ENCODE measurements around the gene FAM83D. TPM values are rescaled to one million over a fixed set of nuclear protein-coding genes. Genes with fewer than 3 reads are reported as not detected.

FAM83D gene
- total and polyA plus RNA-seq, 8 donors: 0.06 to 0.38 (median 0.22) TPM; not detected in 1

DNA sequence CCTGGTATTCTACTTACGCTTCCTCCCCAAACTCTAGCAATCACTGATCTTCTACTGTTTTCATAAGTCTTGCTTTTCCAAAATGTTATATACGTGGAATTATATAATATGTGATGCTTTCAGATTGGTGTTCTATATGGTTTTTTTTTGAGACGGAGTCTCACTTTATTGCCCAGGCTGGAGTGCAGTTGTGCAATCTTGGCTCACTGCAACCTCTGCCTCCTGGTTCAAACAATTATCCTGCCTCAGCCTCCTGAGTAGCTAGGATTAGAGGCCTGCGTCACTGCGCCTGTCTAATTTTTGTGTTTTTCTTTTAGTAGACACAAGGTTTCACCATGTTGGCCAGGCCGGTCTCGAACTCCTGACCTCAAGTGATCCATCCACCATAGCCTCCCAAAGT, 10.9 kb upstream of the FAM83D start:
- intact Hi-C loops (cut with DNase I): no loop called here
- H3K9me3 ChIP-seq: no peaks in the 10 kb centered on the region
- H3K4me3 ChIP-seq: no peak overlapping the region
- no peak for DNase-seq
- H3K4me1 ChIP-seq: no peaks in the 10 kb centered on the region
- ATAC-seq: no peak
- no peak for FAIRE-seq
- TF ChIP-seq, protein P1, sequence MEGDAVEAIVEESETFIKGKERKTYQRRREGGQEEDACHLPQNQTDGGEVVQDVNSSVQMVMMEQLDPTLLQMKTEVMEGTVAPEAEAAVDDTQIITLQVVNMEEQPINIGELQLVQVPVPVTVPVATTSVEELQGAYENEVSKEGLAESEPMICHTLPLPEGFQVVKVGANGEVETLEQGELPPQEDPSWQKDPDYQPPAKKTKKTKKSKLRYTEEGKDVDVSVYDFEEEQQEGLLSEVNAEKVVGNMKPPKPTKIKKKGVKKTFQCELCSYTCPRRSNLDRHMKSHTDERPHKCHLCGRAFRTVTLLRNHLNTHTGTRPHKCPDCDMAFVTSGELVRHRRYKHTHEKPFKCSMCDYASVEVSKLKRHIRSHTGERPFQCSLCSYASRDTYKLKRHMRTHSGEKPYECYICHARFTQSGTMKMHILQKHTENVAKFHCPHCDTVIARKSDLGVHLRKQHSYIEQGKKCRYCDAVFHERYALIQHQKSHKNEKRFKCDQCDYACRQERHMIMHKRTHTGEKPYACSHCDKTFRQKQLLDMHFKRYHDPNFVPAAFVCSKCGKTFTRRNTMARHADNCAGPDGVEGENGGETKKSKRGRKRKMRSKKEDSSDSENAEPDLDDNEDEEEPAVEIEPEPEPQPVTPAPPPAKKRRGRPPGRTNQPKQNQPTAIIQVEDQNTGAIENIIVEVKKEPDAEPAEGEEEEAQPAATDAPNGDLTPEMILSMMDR (IDR thresholded peaks at IDR 0.05): no peak
- H3K36me3 ChIP-seq: no peaks in the 10 kb centered on the region
- H3K27me3 ChIP-seq: no peaks in the 10 kb centered on the region
- 90 to 91% methylated on average over 7 of the region's 7 CpGs for WGBS, 2 donors
- H3K27ac ChIP-seq: no peak overlapping the region

DNA sequence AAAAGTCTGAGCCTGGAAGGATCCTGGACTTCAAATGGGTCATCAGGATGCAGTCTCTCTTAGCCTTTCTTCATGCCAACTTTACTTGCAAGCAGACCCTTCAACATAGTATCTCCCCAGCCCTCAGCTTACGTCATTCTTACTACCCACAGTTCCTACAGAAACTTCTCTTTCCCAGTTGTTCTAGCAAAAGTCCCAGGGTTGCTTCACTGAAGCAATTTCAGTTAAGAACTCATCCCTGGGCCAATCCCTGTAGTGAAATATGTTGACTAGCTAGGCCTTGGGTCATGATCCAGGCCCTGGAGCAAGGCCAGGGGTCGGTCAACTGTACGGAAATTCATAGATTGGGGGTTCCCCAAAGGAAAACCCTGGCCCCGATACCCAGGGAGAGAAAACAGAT, 8.6 kb upstream of the FAM83D start:
- ATAC-seq: no peak
- intact Hi-C loops (cut with DNase I): no loop called here
- no peaks in the 10 kb centered on the region for H3K9me3 ChIP-seq
- H3K36me3 ChIP-seq: no peaks in the 10 kb centered on the region
- no peaks in the 10 kb centered on the region for H3K27me3 ChIP-seq
- 66 to 77% methylated on average over 4 of the region's 4 CpGs for WGBS, 2 donors
- H3K27ac ChIP-seq: no peak overlapping the region
- H3K4me1 ChIP-seq: no peaks in the 10 kb centered on the region
- no peak for DNase-seq
- FAIRE-seq: no peak
- H3K4me3 ChIP-seq: no peak overlapping the region
- TF ChIP-seq, protein P1 (IDR thresholded peaks at IDR 0.05): no peak

GRCh38 chr20:38918172-38918571, 8.0 kb upstream of the FAM83D start:
- FAIRE-seq: no peak
- no peak overlapping the region for H3K27ac ChIP-seq
- no peaks in the 10 kb centered on the region for H3K4me1 ChIP-seq
- intact Hi-C loops (cut with DNase I): no loop called here
- no peaks in the 10 kb centered on the region for H3K27me3 ChIP-seq
- no peaks in the 10 kb centered on the region for H3K36me3 ChIP-seq
- TF ChIP-seq, protein P1 (IDR thresholded peaks at IDR 0.05): no peak
- ATAC-seq: no peak
- no peak for DNase-seq
- no peaks in the 10 kb centered on the region for H3K9me3 ChIP-seq
- 81 to 89% methylated on average over 19 of the region's 19 CpGs for WGBS, 2 donors
- no peak overlapping the region for H3K4me3 ChIP-seq

DNA sequence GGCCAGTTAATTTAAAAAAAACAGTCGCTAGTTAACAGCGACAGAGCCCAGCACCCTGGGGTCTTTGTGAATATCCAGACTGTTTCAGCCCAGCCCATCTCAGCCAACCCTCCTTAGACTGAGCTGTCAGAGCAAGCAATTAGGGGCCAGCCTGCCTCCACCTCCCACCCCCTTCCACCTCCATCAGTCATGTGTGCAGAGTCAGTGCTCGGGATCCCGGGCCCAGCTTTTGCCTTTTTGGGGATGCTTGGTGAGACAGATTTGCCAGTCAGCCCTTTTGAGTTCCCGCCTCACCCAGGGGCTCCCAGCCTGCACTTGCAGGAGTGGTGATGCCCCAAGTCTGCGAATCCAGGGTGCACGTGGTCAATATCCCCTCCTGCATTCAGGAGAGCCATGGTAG, 6.5 kb upstream of the FAM83D start:
- 48 to 63% methylated on average over 7 of the region's 7 CpGs for WGBS, 2 donors
- no peak overlapping the region for H3K27ac ChIP-seq
- TF ChIP-seq, protein P1 (IDR thresholded peaks at IDR 0.05): no peak
- H3K4me1 ChIP-seq: no peaks in the 10 kb centered on the region
- H3K9me3 ChIP-seq: no peaks in the 10 kb centered on the region
- ATAC-seq (no peak), FAIRE-seq (no peak), DNase-seq (no peak)
- H3K36me3 ChIP-seq: no peaks in the 10 kb centered on the region
- H3K27me3 ChIP-seq: no peaks in the 10 kb centered on the region
- intact Hi-C loops (cut with DNase I): no loop called here
- no peak overlapping the region for H3K4me3 ChIP-seq

GRCh38 chr20:38920411-38920810, 5.8 kb upstream of the FAM83D start:
- no peaks in the 10 kb centered on the region for H3K4me1 ChIP-seq
- H3K36me3 ChIP-seq: no peaks in the 10 kb centered on the region
- no peak overlapping the region for H3K4me3 ChIP-seq
- H3K27ac ChIP-seq: no peak overlapping the region
- WGBS, 2 donors: 34 to 46% methylated on average over 3 of the region's 3 CpGs
- intact Hi-C loops (cut with DNase I): no loop called here
- no peaks in the 10 kb centered on the region for H3K27me3 ChIP-seq
- TF ChIP-seq, protein P1 (IDR thresholded peaks at IDR 0.05): no peak
- DNase-seq (no peak), ATAC-seq (no peak), FAIRE-seq (no peak)
- H3K9me3 ChIP-seq: no peaks in the 10 kb centered on the region
